Activated T-cell treated with anti-CD3 and anti-CD28 coated beads for 24 hours (primary cell): ENCODE results near the gene PTGIR.

Source experiments
- DNase-seq: peaks from one replicate; pipeline ENCODE4 v3.0.0-alpha.2; 2020; ENCODE audit warnings: low read depth

Gene PTGIR

DNA sequence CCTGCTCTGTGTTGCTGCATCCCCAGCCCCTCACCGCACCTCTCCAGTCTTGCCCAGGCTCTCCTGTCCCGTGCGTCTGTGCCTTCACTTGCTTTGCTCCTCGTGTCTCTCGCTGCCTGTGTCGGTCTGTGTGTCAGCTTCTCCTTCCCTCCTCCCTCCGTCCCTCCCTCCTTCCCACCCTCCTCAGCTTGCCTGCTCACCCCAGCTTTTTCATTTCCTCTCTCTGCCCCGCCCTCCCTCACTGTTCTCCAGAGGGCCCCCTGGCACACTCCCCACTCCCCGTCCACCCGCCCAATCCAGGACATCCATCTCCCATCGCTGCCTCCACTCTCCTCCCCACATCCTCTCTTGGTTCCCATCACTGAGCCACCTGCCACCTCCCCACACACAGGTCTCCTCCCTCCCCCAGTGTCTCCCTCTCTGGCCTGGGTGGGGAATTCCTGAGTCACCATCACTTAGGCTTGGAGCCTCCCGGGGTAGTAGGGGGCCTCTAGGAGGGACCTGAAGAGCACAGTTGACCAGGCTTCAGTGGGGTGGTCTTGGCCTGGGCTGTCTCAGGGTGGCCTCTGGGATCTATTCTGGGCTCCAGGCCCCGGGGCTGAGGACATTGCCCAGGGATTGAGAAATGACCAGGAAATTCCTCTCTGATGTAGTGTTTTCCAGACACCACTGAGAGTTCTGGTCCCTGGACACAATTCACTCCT lies at the start of gene PTGIR:
Gene PTGIR (minus strand): TSS at position 132 of the 704 bp plus-strand sequence. CDS start 864 bp downstream, outside the sequence.
- DNase-seq, result no peak

- DNase-seq, result no peak
Measured at GRCh38 chr19:46670813-46671212, 45.9 kb upstream of the PTGIR start.

GRCh38 chr19:46668662-46669061 lies 43.8 kb upstream of the PTGIR start:
- DNase-seq, result no peak

GRCh38 chr19:46665072-46665471 lies 40.2 kb upstream of the PTGIR start:
- no peak for DNase-seq

DNA sequence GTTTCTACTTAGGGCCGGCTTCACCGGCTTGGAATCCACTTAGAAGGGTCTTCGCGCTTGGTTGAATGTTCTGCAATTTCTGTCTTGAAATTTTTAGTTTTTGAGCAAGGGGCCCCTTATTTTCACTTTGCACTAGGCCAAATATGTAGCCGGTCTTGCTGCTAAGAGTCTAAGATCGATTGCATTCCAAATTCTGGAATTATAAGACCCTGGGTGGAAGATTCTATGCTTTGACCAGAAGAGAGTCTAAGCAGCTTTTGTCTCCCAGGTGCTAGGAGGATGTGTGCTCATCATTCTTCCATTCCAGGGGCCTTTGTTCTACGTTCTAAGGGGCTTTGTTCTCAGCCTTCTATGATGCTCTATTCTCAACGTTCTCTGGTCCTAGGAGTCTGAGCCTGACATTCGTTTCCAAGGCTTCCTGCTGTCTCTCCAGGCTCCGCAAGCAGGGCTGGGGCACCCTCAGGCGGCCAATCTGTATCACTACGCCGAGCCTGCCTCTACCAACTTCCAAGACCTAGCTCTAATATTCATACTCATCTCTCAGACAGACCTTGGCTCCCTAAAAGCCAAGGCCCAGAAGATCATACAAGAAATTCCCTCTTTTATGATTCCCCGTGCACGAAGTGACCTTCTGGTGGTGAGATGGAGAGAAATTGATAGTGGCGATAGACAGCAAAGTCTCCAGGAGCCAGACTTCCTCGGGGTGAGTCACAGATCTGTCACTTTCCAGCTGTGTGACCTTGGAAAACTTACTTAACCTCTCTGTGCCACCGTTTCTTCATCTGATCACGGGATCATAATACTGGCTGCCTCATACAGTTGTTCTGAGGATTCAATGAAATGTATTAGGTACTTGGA lies 37.1 kb upstream of the PTGIR start:
- peak; percentile 66 for DNase-seq

DNA sequence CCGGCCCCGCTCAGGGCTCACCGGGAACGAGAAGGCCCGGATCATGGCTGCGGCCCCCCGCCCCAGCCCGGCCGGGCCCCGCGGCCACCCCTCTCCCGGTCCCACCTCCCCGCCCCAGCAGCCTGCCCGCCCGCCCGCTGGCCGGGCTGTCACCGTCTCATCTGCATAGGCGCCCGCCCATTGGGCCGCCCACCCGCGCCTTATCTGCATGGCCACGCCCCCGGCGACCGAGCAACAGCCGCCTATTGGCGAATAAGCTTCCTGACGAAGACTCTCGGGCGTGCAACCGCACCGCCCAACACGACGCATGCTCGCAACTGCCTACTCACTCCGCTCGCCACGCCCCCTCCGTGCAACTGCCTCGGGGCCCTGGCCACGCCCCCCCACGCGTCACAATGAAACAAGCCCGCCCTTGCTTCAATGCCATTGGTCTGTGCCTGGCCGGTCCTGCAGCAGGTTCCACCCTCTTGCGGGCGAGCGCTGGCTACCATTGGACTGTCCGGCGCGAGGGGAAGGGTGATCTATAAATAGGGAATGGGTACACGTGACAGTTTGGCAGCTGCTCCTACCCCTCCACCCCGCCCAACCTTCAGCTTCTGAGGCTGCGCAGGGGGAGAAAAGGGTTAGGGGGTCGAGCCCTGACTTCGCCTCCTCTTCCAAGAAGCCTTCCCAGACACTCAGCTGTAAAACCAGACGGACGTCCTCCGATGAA lies 36.3 kb upstream of the PTGIR start, which contains the start of gene DACT3:
Gene DACT3 (minus strand): TSS at position 163 of the 712 bp plus-strand sequence. CDS start 118 bp downstream, at position 45.
- peak; percentile 100 for DNase-seq

- no peak for DNase-seq
Measured at GRCh38 chr19:46660551-46661019, 35.7 kb upstream of the PTGIR start.

DNA sequence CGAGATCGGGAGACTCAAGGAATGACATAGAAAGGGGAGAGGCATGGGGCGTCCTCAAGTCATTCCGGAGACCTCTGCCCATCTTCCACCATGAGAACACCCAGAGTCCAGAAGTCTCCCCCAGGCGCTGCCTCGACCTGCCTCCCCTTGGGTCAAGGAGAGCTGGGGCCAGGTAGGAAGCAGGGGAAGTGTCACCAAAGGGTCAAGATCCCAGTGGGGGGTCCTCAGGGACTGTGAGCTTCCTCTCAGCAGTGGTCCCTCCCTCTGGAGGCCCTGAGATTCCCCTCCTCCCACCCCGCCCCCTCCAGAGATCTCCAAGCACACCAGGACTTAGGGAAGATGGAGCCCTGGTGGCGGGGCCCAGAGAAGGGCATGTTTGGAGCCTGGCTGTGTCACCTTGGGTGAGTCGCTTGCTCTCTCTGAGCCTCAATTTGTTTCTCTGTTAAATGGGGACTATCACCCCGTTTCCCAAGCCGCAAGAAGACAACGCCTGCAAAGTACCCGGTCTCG lies 35.2 kb upstream of the PTGIR start:
- no peak for DNase-seq

GRCh38 chr19:46659151-46660007 lies 34.5 kb upstream of the PTGIR start:
- no peak for DNase-seq

DNA sequence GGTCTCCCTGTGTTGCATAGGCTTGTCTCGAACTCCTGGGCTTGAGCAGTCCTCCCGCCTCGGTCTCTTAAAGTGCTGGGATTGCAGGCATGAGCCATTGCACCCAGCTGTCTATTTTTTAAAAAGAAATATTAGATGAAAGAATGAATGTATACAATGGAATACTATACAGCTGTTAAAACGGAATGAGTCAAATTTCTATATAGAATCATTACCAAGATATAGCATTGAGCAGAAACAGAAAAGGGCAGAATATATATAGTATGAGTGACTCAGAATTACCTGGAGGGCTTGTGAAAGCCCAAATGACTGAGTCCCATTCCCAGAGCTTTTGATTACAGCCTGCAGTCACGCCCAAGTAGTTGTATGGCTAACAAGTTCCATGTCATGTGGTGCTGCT lies 31.7 kb upstream of the PTGIR start:
- DNase-seq, result no peak

- DNase-seq, result no peak
Measured at GRCh38 chr19:46654621-46655152, 29.8 kb upstream of the PTGIR start.

DNA sequence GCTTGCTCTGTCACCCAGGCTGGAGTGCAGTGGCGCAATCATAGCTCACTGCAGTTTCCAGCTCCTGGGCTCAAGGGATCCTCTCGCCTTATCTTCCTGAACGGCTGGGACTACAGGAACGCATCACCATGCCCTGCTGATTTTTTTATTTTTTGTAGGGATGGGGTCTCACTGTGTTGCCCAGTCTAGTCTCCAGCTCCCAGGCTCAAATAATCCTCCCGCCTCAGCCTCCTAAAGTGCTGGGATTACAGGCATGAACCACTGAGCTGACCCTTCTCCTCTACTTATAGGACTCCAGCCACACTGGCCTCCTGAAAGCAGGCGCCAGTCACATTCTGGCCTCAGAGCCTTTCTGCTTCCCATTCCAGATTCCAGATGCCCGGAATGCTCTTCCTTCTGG lies 25.6 kb upstream of the PTGIR start:
- DNase-seq, result no peak

GRCh38 chr19:46648961-46649960 lies 24.4 kb upstream of the PTGIR start:
- DNase-seq, result no peak

DNA sequence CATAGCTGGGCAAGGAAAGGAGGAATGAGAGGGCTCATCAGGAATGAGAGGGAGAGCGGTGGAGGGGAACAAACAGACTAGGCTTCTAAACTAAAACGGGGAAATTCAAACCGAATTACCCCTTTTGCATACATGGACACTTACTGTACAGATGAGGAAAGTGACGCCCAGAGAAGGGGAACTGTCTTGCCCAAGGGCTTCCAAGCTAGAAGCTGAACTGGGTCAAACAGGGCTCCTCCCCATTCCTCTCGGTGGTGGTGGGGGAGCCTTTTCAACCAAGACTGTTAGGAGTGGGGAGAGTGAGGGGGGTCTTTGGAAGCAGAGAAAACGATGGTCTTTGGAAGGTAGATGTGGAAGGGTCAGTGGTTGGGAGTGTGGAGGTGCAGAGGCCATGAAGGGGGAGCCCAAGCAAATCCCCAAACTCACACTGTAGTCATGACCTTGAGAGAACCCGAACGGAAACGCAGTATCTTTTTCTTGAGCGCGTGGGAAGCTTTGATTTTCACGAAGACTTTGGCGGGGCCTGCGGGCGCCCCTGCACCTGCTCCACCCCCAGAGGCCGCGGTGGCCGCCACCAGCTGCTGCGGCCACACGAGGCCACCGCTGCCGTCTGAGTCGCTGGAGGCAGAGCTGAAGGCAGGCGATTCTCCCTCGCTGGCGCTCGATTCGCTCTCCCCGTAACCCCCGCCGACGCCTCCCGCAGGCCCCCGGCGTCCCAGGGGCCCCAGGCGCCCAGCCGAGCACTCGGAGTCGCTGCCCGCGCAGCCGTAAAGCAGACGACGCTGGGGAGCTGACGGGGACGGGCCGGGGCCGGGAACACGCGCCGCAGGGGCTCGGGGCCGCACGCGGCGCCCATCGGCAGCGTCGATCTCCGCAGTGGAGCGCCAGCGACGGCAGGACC lies 23.4 kb upstream of the PTGIR start:
- DNase-seq, result no peak

DNA sequence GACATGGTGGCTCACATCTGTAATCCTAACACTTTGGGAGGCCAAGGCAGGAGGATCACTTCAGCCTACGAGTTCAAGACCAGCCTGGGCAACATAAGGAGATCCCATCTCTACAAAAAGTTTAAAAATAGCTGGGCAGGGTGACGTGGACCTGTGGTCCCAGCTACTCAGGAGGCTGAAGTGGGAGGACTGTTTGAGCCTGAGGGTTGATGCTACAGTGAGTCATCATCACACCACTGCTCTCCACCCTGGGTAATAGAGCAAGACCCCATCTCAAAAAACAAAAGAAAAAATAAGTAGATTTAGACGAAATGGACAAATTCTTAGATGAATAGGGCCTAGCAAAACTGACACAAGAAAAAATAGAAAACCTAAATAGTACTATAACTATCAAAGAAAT lies 21.5 kb upstream of the PTGIR start:
- DNase-seq, result no peak

- no peak for DNase-seq
Measured at GRCh38 chr19:46644720-46645119, 19.8 kb upstream of the PTGIR start.

DNA sequence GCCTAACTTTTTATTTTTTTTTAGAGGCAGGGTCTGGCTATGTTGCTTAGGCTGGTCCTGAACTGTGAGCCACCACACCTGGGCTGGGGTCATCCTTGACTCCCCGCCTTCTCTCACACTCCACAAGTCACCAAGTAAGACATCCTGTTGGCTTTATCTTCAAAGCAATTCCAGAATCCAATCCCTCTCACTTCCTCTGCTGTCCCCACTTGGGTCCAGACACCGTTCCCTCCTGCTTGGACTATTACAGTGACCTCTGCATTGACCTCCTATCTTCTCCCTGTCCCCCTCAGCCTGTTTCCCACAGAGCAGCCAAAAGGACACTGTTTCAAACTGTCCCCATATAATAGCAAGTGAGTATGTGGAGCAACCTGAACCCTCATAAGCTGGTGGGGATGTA lies 15.8 kb upstream of the PTGIR start:
- DNase-seq, result no peak

DNA sequence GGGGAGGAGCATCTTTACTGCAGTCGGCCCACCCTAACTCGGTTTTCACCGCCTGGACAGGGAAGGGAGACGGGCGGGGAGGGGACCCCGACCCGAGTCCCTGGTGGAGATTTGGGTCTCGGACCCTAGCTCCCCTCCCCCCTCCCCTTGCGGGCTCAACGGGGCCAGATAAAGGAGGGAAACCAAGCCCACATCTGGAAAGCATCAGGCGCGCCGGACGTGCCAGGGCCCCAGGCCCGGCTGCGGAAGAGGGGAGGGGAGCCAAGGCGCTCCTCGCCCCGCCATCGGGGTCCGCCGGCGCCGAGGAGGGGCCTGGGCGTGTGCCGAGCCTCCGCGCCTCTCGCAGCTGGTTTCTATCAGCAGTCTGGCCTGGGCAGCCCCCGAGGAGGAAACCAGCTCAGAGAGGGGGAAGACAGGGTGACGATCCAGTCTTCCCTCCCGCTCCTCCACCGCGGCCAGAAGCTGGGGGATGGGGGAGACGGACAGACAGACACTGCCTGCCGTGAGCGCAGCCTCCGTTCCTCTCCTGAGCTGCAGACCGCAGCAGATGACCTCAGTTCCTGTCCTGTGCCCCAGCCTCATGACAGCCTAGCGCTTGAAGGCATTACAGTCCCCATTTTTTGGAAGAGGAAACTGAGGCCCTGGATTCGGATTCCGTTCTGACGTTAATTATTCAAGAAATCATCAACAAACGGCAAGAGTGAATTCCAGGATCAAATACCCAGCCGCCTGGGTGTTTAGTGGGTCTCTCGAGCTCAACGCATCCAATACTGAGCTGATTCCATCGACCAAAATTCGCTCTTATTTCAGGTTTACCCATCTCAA lies 14.7 kb upstream of the PTGIR start:
- no peak for DNase-seq
